HepG2 (cell line): ENCODE measurements around the gene INAFM2. TPM values are rescaled to one million over a fixed set of nuclear protein-coding genes. Genes with fewer than 3 reads are reported as not detected.

Experiments
- ATAC-seq: fragments of 200-7000 bp; cut with Tn5 transposase; 3 replicates; pipeline ENCODE4 v1.9.1; 2020; ENCODE audit warnings: mild to moderate bottlenecking, moderate library complexity
- BruUV-seq: library from RNA; stranded (reverse); fragments of 400-500 nt; replicated peaks from 2 replicates; lab custom pipeline; 2021; lab: Mats Ljungman, UMichigan
- CTCF ChIA-PET: fragments of 300-600 bp; formaldehyde crosslinking; extraction: SDS; loops from one replicate; lab custom pipeline; 2021; ENCODE audit warnings: low total read pairs, inconsistent platforms, low intra/inter-chr PET ratio; lab: Yijun Ruan, JAX
- POLR2A ChIA-PET: fragments of 350-600 bp; sonication (Branson Sonifier 250); formaldehyde crosslinking; loops from one replicate; lab custom pipeline; 2020; ENCODE audit warnings: antibody characterized with exemption, inconsistent platforms; lab: Yijun Ruan, JAX
- DNase-seq: peaks from one replicate; pipeline ENCODE4 v3.0.0-alpha.2; 2015; ENCODE audit warnings: low spot score
- FAIRE-seq: peaks from 3 replicates; lab custom pipeline; 2011; peaks lifted over from hg19 to GRCh38; lab: Jason Lieb, UNC
- H2AFZ ChIP-seq: one replicate; pipeline ENCODE4 v1.6.1; 2011; ENCODE audit warnings: low read length, inconsistent platforms
- H3K27ac ChIP-seq: fragments of 300-600 bp; 3 replicates; pipeline ENCODE4 v1.8.0; 2011; ENCODE audit warnings: mixed run types, mild to moderate bottlenecking, mixed read lengths, low read length, inconsistent platforms; ENCODE audit not compliant: insufficient read depth; ENCODE audit errors: extremely low read length
- H3K27me3 ChIP-seq, 2 experiments: fragments of 200-600 bp in 1 of 2; 2 replicates in 1 of 2; 3 replicates in 1 of 2; pipeline versions ENCODE4 v1.6.0 to v1.8.0; 2011; ENCODE audit warnings: low read length in 2 of 2, mild to moderate bottlenecking in 2 of 2, moderate library complexity in 2 of 2, inconsistent platforms in 1 of 2; ENCODE audit not compliant: insufficient read depth in 2 of 2, control insufficient read depth in 1 of 2
- H3K36me3 ChIP-seq, 2 experiments: fragments of 200-600 bp in 1 of 2; replicated peaks in 1 of 2; 2 replicates in 1 of 2; 3 replicates in 1 of 2; pipeline versions ENCODE4 v1.5.1 to v1.8.0; 2011; ENCODE audit warnings: low read length in 2 of 2, inconsistent platforms in 1 of 2; ENCODE audit not compliant: insufficient read depth in 2 of 2, control insufficient read depth in 1 of 2
- H3K4me1 ChIP-seq: 2 replicates; pipeline ENCODE4 v1.5.1; 2012; ENCODE audit warnings: low read length, inconsistent platforms; ENCODE audit not compliant: insufficient read depth
- H3K4me2 ChIP-seq: 2 replicates; pipeline ENCODE4 v1.6.0; 2011; ENCODE audit warnings: low read depth, low read length, inconsistent platforms
- H3K4me3 ChIP-seq, 3 experiments: fragments of 200-600 bp in 1 of 3; sonication (generic), shearing (Covaris generic) in 1 of 3; replicated peaks in 1 of 3; 2 replicates each; pipeline ENCODE4 v1.5.1; 2011 to 2016; ENCODE audit warnings: low read length in 3 of 3, inconsistent platforms in 2 of 3, low read depth in 2 of 3, mild to moderate bottlenecking in 2 of 3, control low read depth in 1 of 3, mixed read lengths in 1 of 3; ENCODE audit not compliant: insufficient read depth in 1 of 3
- H3K79me2 ChIP-seq: one replicate; pipeline ENCODE4 v1.6.1; 2011; ENCODE audit warnings: low read length, inconsistent platforms; ENCODE audit not compliant: insufficient read depth
- H3K9ac ChIP-seq: 2 replicates; pipeline ENCODE4 v1.6.0; 2011; ENCODE audit warnings: mild to moderate bottlenecking, low read depth, low read length, inconsistent platforms; ENCODE audit not compliant: insufficient read depth
- H3K9me3 ChIP-seq: 2 replicates; pipeline ENCODE4 v1.5.1; 2012; ENCODE audit warnings: mild to moderate bottlenecking, low read length
- H4K20me1 ChIP-seq: 2 replicates; pipeline ENCODE4 v1.6.0; 2011; ENCODE audit warnings: inconsistent platforms, mild to moderate bottlenecking, low read length, moderate library complexity; ENCODE audit not compliant: insufficient read depth
- GTF3A ChIP-seq: sonication (generic); formaldehyde crosslinking; conservative IDR thresholded peaks from 2 replicates; pipeline ENCODE4 v1.4.0; 2020; ENCODE audit warnings: mild to moderate bottlenecking, missing genetic modification reagents
- JUN ChIP-seq: sonication (generic); formaldehyde crosslinking; IDR thresholded peaks from 2 replicates; pipeline ENCODE4 v1.4.0; 2020; ENCODE audit warnings: mild to moderate bottlenecking, missing genetic modification reagents
- MAZ ChIP-seq, 2 experiments: sonication (generic) in 1 of 2; formaldehyde crosslinking in 1 of 2; IDR thresholded peaks; 2 replicates each; pipeline versions ENCODE4 v1.5.0 to v1.6.1; 2012 to 2020; ENCODE audit warnings: low read depth in 2 of 2, mild to moderate bottlenecking in 2 of 2, borderline replicate concordance in 1 of 2, improper control_type of control experiment in 1 of 2, low read length in 1 of 2, missing genetic modification reagents in 1 of 2, moderate library complexity in 1 of 2
- TFE3 ChIP-seq: IDR thresholded peaks from 2 replicates; pipeline ENCODE4 v1.6.1; 2016
- ZNF318 ChIP-seq: sonication (generic); formaldehyde crosslinking; IDR thresholded peaks from 2 replicates; pipeline ENCODE4 v1.4.0; 2020; ENCODE audit warnings: mild to moderate bottlenecking, missing genetic modification reagents
- ZNF639 ChIP-seq: conservative IDR thresholded peaks from 2 replicates; pipeline ENCODE4 v1.6.1; 2018; ENCODE audit warnings: missing genetic modification reagents
- ZNF788 ChIP-seq: sonication (generic); formaldehyde crosslinking; IDR thresholded peaks from 2 replicates; pipeline ENCODE4 v1.5.0; 2020; ENCODE audit warnings: mild to moderate bottlenecking, missing genetic modification reagents, borderline replicate concordance
- WGBS: methylation state at CpG from one replicate; pipeline ENCODE4 v1.1.6; 2017; ENCODE audit warnings: low lambda C conversion rate; 5-methylcytosine and 5-hydroxymethylcytosine counted together
- in situ Hi-C: cut with HindIII; loops from 2 replicates; pipeline ENCODE4 v1.10.0; 2017; ENCODE audit warnings: low pct_unique_long_range_greater_than_20kb; ENCODE audit not compliant: extremely low pct_ligation_motif_present
- intact Hi-C: fragments of 100-400 bp; cut with micrococcal nuclease; formaldehyde crosslinking; loops from one replicate; pipeline ENCODE4 v1.10.0; 2022; ENCODE audit not compliant: unreplicated experiment
- polyA plus RNA-seq, 8 experiments: library from polyadenylated mRNA; depleted of rRNA in 3 of 8; stranded (reverse) in 7 of 8; unstranded in 1 of 8; fragments of >200 nt; fragmentation: Illumina TruSeq in 4 of 8; extraction: Trizol in 4 of 8; gene quantifications; 2 replicates each; pipeline versions ENCODE4 v1.2.1 to v1.2.3, GENCODE V29; 2011 to 2016; ENCODE audit warnings: low read depth in 4 of 8, missing spikeins in 1 of 8, mixed read lengths in 1 of 8; ENCODE audit not compliant: insufficient read depth in 1 of 8
- total RNA-seq, 5 experiments: library from RNA; depleted of rRNA; stranded (reverse); fragments of >200 nt; fragmentation: Illumina TruSeq; extraction: Trizol; gene quantifications; 2 replicates each; pipeline ENCODE4 v1.2.3, GENCODE V29; 2016; ENCODE audit warnings: low read depth in 1 of 5

INAFM2 gene
- total and polyA plus RNA-seq, 2 of the 13 experiments (the other 11 are each of a cell fraction or from before 2014, with no cell fraction given), result 5.5 to 6.5 TPM

GRCh38 chr15:40358471-40359353 is 35.2 kb downstream of the INAFM2 start (continued):
- TF ChIP-seq ZNF318 (no peak), GTF3A (CRISPR knock-in tag) (no peak)
- TF ChIP-seq, all 625 proteins: peak for 4

GRCh38 chr15:40360015-40360414 is 36.5 kb downstream of the INAFM2 start:
- DNase-seq, result no peak
- POLR2A ChIA-PET, result no interaction called here
- intact Hi-C loops, result no loop called here
- Histone ChIP-seq H3K36me3 (no peaks in the 10 kb centered on the region), H3K9me3 (no peaks in the 10 kb centered on the region), H3K4me1 (peaks cover 9% of the 10 kb centered on the region), H3K27ac (no peak overlapping the region), H3K79me2 (no peaks in the 10 kb centered on the region), H4K20me1 (no peaks in the 10 kb centered on the region), H2AFZ (no peak overlapping the region), H3K4me3 (no peak overlapping the region), H3K4me2 (no peak overlapping the region), H3K27me3 (peaks cover 8 to 64% of the 10 kb centered on the region in 2 experiments), H3K9ac (no peak overlapping the region)
- CTCF ChIA-PET, result no interaction called here
- FAIRE-seq, result no peak
- no TSS peak for BruUV-seq
- no peak for ATAC-seq
- in situ Hi-C loops, result no loop called here
- 35% methylated on average over 3 of the region's 4 CpGs for WGBS
- TF ChIP-seq TFE3 (CRISPR knock-in tag) (no peak), ZNF788 (CRISPR knock-in tag) (no peak), MAZ (IDR thresholded peaks at IDR 0.05; ENCODE audit: borderline replicate concordance, low read depth, low read length) (no peak), MAZ (CRISPR knock-in tag; IDR thresholded peaks at IDR 0.05; ENCODE audit: low read depth) (no peak), JUN (CRISPR knock-in tag) (no peak), ZNF639 (no peak)
